NCI-H748 (cell line): Measurements from ENCODE around the gene MKRN2.
"Not testable (repeated sequence)": the region's sequence is repeated elsewhere in the genome, so short reads cannot be mapped to it uniquely, and the experiment has no call there.

ENCODE experiments used
- DNase-seq: peaks from one replicate; lab custom pipeline; 2025; ENCODE audit not compliant: unreplicated experiment; lab: John Stamatoyannopoulos, UW

Gene MKRN2

DNA sequence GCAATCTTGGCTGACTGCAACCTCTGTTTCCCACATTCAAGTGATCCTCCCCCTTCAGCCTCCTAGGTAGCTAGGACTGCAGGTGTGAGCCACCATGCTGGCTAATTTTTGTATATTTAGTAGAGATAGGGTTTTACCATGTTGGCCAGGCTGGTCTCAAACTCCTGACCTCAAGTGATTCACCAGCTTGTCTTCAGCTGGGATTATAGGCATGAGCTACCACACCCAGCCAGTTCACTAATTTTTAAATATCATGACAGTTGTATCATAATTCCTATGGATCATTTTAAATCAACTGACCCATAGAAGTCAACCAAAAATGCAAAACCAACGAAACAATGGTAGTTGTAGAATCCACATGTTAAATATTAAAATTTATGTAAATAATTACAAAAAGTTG, 71.9 kb downstream of the MKRN2 start:
- no peak for DNase-seq

DNA sequence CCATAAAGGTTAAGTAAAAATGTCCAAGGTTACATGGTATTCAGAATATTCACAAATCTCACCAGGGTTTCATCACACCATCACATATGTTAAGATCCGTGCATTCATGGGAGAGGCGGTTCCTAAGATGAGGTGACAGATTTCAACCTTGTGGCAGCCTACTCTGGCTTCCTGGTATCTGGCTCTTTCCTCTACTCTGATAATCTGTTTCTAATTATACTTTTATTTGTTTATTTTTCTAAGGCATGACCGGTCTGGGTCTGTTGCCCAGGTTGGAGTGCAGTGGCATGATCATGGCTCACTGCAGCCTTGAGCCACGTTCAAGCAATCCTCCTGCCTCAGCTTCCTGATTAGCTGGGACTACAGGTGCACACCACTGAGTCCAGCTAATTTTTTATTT, 72.7 kb downstream of the MKRN2 start:
- no peak for DNase-seq

DNA sequence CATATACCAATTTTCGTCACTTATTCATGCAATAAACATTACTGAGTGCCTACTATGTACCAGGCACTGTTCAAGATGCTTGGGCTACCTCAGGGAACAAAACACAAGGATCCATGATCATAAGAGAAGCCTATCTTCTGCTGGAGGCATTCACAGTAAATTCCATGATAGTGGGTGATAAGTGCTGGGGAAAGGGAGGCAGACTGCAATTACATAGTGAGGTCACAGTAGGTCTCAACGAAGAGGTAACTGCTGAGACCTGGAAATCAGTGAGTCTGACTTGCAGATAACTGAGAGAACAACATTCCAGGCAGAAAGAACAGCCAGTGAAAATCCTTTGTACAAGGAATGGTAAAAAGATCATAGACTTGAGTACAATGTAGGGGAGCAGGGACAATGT, 73.4 kb downstream of the MKRN2 start:
- DNase-seq: no peak

DNA sequence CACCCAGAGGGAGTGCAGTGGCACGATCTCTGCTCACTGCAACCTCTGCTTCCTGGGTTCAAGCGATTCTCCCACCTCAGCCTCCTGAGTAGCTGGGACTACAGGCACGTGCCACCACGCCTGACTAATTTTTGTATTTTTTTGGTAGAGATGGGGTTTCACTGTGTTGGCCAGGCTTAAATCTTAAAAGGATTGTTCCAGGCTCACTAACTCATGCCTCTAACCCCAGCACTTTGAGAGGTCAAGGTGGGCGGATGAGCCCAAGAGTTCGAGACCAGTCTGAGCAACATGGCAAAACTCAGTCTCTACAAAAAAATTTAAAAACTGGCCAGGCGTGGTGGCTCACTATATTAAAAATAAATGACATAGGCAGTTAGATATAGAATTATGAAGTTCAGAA, 74.0 kb downstream of the MKRN2 start:
- DNase-seq: not testable (repeated sequence)

DNA sequence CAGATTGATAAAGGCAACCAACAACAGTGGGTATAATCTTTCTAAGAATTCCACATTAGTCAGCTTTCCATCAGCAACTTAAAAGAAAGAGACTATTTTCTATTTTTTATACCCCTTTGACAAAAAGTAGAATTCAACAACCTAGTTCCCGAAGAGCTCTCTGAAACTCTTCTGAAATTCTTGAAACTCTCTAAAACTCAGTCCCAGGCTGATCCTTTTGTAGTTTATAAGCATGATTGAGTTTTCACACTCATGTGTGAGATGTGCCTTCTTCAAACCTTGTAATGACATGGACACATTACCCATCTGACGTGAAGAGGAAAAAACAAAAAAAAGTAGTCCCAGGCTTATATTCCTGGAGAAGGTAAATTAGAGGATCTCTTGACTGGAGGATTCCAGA, 75.6 kb downstream of the MKRN2 start:
- DNase-seq: no peak

DNA sequence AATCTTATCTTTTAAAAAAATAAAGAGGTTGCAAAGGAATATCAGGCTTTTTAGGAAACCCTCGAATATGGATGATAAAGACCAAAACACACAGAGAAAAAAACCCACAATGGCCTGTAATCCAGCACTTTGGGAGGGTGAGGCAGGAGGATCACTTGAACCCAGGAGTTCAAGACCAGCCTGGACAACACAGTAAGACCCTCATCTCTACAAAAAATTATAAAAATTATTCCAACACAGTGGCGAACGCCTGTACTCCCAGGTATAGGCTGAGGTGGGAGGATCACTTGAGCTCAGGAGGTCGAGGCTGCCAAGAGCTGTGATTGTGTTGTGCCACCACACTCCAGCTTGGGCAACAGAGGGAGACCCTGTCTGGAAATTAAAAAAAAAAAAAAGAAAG, 76.2 kb downstream of the MKRN2 start:
- no peak for DNase-seq
